K562 (cell line): ENCODE measurements around the gene MFSD12. TPM values are rescaled to one million over a fixed set of nuclear protein-coding genes. Genes with fewer than 3 reads are reported as not detected.

Experiments
- CBX1 ChIP-seq: sonication (generic); IDR thresholded peaks from 2 replicates; pipeline ENCODE4 v1.6.1; 2016; ENCODE audit warnings: antibody characterized with exemption, low read depth, mild to moderate bottlenecking
- CHD1 ChIP-seq: fragments of 200-600 bp; sonication (generic); IDR thresholded peaks from one replicate; pipeline ENCODE4 v1.6.1; 2012; ENCODE audit warnings: mild to moderate bottlenecking, moderate library complexity, low read length, inconsistent platforms
- CREBBP ChIP-seq: IDR thresholded peaks from one replicate; pipeline ENCODE4 v1.6.1; 2012; ENCODE audit warnings: low read depth, mild to moderate bottlenecking, control low read depth, inconsistent platforms, low read length
- FOSL1 ChIP-seq: fragments of 200-800 bp; sonication (Bioruptor generic); conservative IDR thresholded peaks from 2 replicates; pipeline ENCODE4 v1.6.1; 2016; ENCODE audit warnings: missing genetic modification characterization, missing compliant biosample characterization
- HSF4 ChIP-seq: fragments of 250-450 bp; sonication (Bioruptor Pico); IDR thresholded peaks from 2 replicates; pipeline ENCODE4 v2.1.2; 2022; ENCODE audit warnings: mild to moderate bottlenecking, moderate library complexity, borderline replicate concordance
- ILK ChIP-seq: fragments of 450-650 bp; IDR thresholded peaks from 2 replicates; pipeline ENCODE4 v1.6.1; 2016; ENCODE audit warnings: missing genetic modification characterization, low read depth, mild to moderate bottlenecking, missing compliant biosample characterization, moderate library complexity, borderline replicate concordance
- NONO ChIP-seq, 2 experiments: fragments of 200-400 bp in 1 of 2; fragments of 450-650 bp in 1 of 2; formaldehyde crosslinking in 1 of 2; IDR thresholded peaks; 2 replicates each; pipeline ENCODE4 v1.6.1; 2017; ENCODE audit warnings: low read depth in 2 of 2, mild to moderate bottlenecking in 2 of 2, moderate library complexity in 2 of 2, low read length in 1 of 2
- POLR2G ChIP-seq: fragments of 200-400 bp; formaldehyde crosslinking; IDR thresholded peaks from 2 replicates; pipeline ENCODE4 v1.6.1; 2017; ENCODE audit warnings: low read depth, mild to moderate bottlenecking, antibody characterized with exemption, low read length, moderate library complexity
- REST ChIP-seq, 2 experiments: fragments of 450-650 bp; formaldehyde crosslinking in 1 of 2; IDR thresholded peaks; 2 replicates each; pipeline versions ENCODE4 v1.4.0 to v1.6.1; 2014 to 2020; ENCODE audit warnings: mild to moderate bottlenecking in 2 of 2, borderline replicate concordance in 1 of 2, low read depth in 1 of 2
- SMARCB1 ChIP-seq: IDR thresholded peaks from 2 replicates; pipeline ENCODE4 v1.6.1; 2011; ENCODE audit warnings: improper control_type of control experiment, low read depth; ENCODE audit not compliant: insufficient read length
- XRCC5 ChIP-seq: fragments of 200-400 bp; formaldehyde crosslinking; IDR thresholded peaks from 2 replicates; pipeline ENCODE4 v1.6.1; 2017; ENCODE audit warnings: low read depth, mild to moderate bottlenecking, low read length
- ZBTB1 ChIP-seq: sonication (generic); formaldehyde crosslinking; IDR thresholded peaks from 2 replicates; pipeline ENCODE4 v1.8.1; 2023; ENCODE audit warnings: missing genetic modification reagents, low read depth, mild to moderate bottlenecking, borderline replicate concordance
- ZFP1 ChIP-seq: fragments of 450-650 bp; formaldehyde crosslinking; IDR thresholded peaks from 2 replicates; pipeline ENCODE4 v1.4.0; 2020; ENCODE audit warnings: mild to moderate bottlenecking, mixed read lengths
- ZNF583 ChIP-seq: fragments of 250-450 bp; sonication (Bioruptor Pico); IDR thresholded peaks from 2 replicates; pipeline ENCODE4 v1.4.0; 2020
- ZNF780A ChIP-seq: fragments of 250-450 bp; sonication (Bioruptor Pico); IDR thresholded peaks from 2 replicates; pipeline ENCODE4 v1.5.0; 2021; ENCODE audit warnings: mild to moderate bottlenecking
- polyA plus RNA-seq, 8 experiments: library from polyadenylated mRNA; depleted of rRNA in 4 of 8; stranded (reverse) in 5 of 8; unstranded in 3 of 8; fragments of >200 nt; fragmentation: Nextera tagmentation in 2 of 8; fragmentation: Illumina TruSeq in 1 of 8; extraction: Ambion mirVana in 2 of 8; extraction: Trizol in 1 of 8; gene quantifications; 2 replicates each; pipeline versions ENCODE4 v1.2.1 to v1.2.3, GENCODE V29; 2011 to 2014; ENCODE audit warnings: inconsistent platforms in 1 of 8, missing spikeins in 1 of 8
- total RNA-seq, 7 experiments: library from RNA; depleted of rRNA in 6 of 7; stranded (reverse); fragments of >200 nt in 6 of 7; fragmentation: Illumina TruSeq in 2 of 7; extraction: Trizol in 2 of 7; gene quantifications; 2 replicates each; pipeline versions ENCODE4 v1.2.1 to v1.2.3, GENCODE V29; 2011 to 2021; ENCODE audit warnings: low replicate concordance in 1 of 7
- TF ChIP-seq, protein P1 (sequence below): fragments of 450-650 bp; formaldehyde crosslinking; IDR thresholded peaks from 2 replicates; pipeline ENCODE4 v1.4.0; 2022; ENCODE audit warnings: missing genetic modification characterization
- TF ChIP-seq, protein P2 (sequence below): fragments of 450-650 bp; conservative IDR thresholded peaks from 2 replicates; pipeline ENCODE4 v1.6.1; 2016; ENCODE audit warnings: missing genetic modification characterization, low read depth, mild to moderate bottlenecking, control low read depth, missing compliant biosample characterization

The MFSD12 gene
- total and polyA plus RNA-seq, 9 of the 15 experiments (the other 6 are each of a cell fraction or from before 2014, with no cell fraction given) = 0.69 to 112 (median 31.8) TPM

- TF ChIP-seq NONO (IDR thresholded peaks at IDR 0.05; ENCODE audit: low read depth in 2 of 2, low read length in 1 of 2) = no peak
- no peak for TF ChIP-seq ZFP1
- no peak for TF ChIP-seq ZBTB1 (CRISPR knock-in tag)
- TF ChIP-seq POLR2G = no peak; the same call in 1 of the 2 replicates
- TF ChIP-seq, protein P1, sequence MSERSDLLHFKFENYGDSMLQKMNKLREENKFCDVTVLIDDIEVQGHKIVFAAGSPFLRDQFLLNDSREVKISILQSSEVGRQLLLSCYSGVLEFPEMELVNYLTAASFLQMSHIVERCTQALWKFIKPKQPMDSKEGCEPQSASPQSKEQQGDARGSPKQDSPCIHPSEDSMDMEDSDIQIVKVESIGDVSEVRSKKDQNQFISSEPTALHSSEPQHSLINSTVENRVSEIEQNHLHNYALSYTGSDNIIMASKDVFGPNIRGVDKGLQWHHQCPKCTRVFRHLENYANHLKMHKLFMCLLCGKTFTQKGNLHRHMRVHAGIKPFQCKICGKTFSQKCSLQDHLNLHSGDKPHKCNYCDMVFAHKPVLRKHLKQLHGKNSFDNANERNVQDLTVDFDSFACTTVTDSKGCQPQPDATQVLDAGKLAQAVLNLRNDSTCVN (CRISPR knock-in tag) = 0 out of 2 replicates have a peak, but pooled peaks have one; percentile 29
- TF ChIP-seq XRCC5 = no peak
- peak; percentile 53 for TF ChIP-seq CHD1
- no peak for TF ChIP-seq ZNF780A (CRISPR knock-in tag)
- TF ChIP-seq ZNF583 (CRISPR knock-in tag) = no peak
- TF ChIP-seq FOSL1 (tag) = no peak
- no peak for TF ChIP-seq HSF4 (CRISPR knock-in tag)
- TF ChIP-seq CREBBP = no peak
- no peak for TF ChIP-seq SMARCB1
- no peak for TF ChIP-seq ILK (tag)
- TF ChIP-seq, protein P2, sequence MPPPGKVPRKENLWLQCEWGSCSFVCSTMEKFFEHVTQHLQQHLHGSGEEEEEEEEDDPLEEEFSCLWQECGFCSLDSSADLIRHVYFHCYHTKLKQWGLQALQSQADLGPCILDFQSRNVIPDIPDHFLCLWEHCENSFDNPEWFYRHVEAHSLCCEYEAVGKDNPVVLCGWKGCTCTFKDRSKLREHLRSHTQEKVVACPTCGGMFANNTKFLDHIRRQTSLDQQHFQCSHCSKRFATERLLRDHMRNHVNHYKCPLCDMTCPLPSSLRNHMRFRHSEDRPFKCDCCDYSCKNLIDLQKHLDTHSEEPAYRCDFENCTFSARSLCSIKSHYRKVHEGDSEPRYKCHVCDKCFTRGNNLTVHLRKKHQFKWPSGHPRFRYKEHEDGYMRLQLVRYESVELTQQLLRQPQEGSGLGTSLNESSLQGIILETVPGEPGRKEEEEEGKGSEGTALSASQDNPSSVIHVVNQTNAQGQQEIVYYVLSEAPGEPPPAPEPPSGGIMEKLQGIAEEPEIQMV (tag) = no peak
- TF ChIP-seq REST (IDR thresholded peaks at IDR 0.05; ENCODE audit: borderline replicate concordance) = no peak
- no peak for TF ChIP-seq REST (CRISPR knock-in tag; IDR thresholded peaks at IDR 0.05; ENCODE audit: low read depth)
- TF ChIP-seq CBX1 = 0 out of 2 replicates have a peak, but pooled peaks have one; percentile 8
Observed at GRCh38 chr19:3573162-3573857, 15.9 kb upstream of the MFSD12 start (continued).
